Muscle layer of duodenum (tissue), 2 donors: ENCODE data around the gene LRRC19.
A peak's percentile ranks its signal among the peaks of the same experiment; 100 is the strongest.

Experiments used
- H3K27ac ChIP-seq: one replicate; pipeline ENCODE4 v1.7.0; 2013; ENCODE audit warnings: mild to moderate bottlenecking, low read length
- H3K27me3 ChIP-seq: one replicate; pipeline ENCODE4 v1.7.0; 2013; ENCODE audit warnings: low read depth, mild to moderate bottlenecking, control low read depth, low read length
- H3K36me3 ChIP-seq, 2 donors: one replicate each; pipeline ENCODE4 v1.7.0; 2013; ENCODE audit warnings: low read length in 2 of 2, control low read depth in 1 of 2, mild to moderate bottlenecking in 1 of 2; ENCODE audit not compliant: insufficient read depth in 2 of 2, control insufficient read depth in 1 of 2
- H3K4me1 ChIP-seq, 2 donors: one replicate each; pipeline ENCODE4 v1.7.0; 2013; ENCODE audit warnings: low read length in 2 of 2, mild to moderate bottlenecking in 2 of 2, control low read depth in 1 of 2, moderate library complexity in 1 of 2; ENCODE audit not compliant: insufficient read depth in 2 of 2, control insufficient read depth in 1 of 2
- H3K4me3 ChIP-seq, 2 donors: one replicate each; pipeline ENCODE4 v1.7.0; 2013; ENCODE audit warnings: low read length in 2 of 2, low read depth in 1 of 2, mild to moderate bottlenecking in 1 of 2
- H3K9me3 ChIP-seq, 2 donors: one replicate each; pipeline ENCODE4 v1.7.0; 2013; ENCODE audit warnings: low read length in 2 of 2, control low read depth in 1 of 2, mild to moderate bottlenecking in 1 of 2; ENCODE audit not compliant: control insufficient read depth in 1 of 2
- donor health status: healthy.

Gene LRRC19, protein sequence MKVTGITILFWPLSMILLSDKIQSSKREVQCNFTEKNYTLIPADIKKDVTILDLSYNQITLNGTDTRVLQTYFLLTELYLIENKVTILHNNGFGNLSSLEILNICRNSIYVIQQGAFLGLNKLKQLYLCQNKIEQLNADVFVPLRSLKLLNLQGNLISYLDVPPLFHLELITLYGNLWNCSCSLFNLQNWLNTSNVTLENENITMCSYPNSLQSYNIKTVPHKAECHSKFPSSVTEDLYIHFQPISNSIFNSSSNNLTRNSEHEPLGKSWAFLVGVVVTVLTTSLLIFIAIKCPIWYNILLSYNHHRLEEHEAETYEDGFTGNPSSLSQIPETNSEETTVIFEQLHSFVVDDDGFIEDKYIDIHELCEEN

DNA sequence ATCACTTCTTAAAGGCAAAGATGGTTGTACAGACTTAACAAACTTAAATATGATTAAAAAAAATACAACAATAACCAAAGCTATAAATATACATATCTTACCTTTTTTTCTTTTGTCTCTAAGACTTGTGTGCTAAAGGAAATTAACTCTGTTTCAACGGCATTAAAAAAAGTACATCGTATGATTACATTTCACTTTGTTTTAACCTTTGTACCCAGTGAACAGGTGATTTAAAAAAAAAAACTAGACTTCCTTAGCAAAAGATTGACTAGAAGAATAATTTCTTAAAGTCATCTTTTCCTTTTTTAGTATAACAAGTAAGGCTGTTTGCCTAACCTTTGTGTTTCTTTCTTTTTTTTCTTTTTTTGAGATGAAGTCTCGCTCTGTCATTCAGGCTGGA lies at the start of gene LRRC19:
Gene LRRC19, minus strand, starts transcription at position 182 of the 400 bp plus-strand sequence. CDS start 5,978 bp downstream, outside the sequence.
- Histone ChIP-seq H3K27ac (no peak within 1 kb of the TSS), H3K27me3 (no peaks in the 10 kb centered on the region), H3K4me1 (no peaks in the 10 kb centered on the region), H3K36me3 (peaks cover 0 to 4% of the 10 kb centered on the region in 2 donors), H3K4me3 (peak within 1 kb of the TSS in 1 of 2 donors; percentile 32), H3K9me3 (no peaks in the 10 kb centered on the region)

DNA sequence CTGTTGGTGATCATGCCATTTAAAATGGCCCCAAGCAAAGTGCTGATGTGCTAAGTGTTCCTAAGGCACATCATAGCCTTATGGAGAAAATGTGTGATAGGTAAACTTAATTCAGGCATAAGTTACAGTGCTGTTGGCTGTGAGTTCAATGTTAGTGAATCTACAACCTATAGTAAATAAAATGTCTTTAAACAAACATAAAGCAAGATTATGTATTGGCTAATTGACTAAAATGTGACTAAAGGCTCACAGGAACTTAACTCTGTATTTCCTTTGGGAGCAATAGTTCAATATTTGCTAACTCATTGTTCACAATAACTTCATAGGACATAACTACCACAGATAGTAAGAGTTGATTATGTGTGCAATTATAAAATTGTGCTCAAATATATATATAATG lies 49.4 kb upstream of the LRRC19 start:
- Histone ChIP-seq H3K27ac (no peak overlapping the region), H3K4me3 (no peak overlapping the region), H3K4me1 (no peaks in the 10 kb centered on the region), H3K27me3 (no peaks in the 10 kb centered on the region), H3K36me3 (peaks cover 0 to 10% of the 10 kb centered on the region in 2 donors), H3K9me3 (no peaks in the 10 kb centered on the region)

DNA sequence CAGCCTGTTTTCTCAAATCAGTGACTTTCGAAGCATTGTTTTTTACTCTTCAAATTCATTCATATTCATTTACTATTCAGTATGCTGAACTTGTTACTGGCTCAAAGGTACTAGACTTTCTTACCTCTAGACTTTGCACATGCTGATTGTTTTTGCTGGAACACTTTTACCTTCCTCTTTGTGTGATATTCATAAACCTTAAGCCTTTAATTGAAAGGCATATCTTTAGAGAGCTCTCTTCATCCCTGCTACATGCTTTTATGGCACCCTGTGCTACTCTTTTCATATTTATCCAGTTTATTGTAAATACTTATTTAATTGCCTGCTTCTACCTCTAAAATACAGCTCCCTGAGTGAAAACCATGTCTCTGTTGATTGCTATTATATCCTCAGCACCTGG lies 48.7 kb upstream of the LRRC19 start:
- Histone ChIP-seq H3K27ac (no peak overlapping the region), H3K4me3 (no peak overlapping the region), H3K4me1 (no peaks in the 10 kb centered on the region), H3K9me3 (no peaks in the 10 kb centered on the region), H3K27me3 (no peaks in the 10 kb centered on the region), H3K36me3 (peaks cover 4 to 10% of the 10 kb centered on the region in 2 donors)

DNA sequence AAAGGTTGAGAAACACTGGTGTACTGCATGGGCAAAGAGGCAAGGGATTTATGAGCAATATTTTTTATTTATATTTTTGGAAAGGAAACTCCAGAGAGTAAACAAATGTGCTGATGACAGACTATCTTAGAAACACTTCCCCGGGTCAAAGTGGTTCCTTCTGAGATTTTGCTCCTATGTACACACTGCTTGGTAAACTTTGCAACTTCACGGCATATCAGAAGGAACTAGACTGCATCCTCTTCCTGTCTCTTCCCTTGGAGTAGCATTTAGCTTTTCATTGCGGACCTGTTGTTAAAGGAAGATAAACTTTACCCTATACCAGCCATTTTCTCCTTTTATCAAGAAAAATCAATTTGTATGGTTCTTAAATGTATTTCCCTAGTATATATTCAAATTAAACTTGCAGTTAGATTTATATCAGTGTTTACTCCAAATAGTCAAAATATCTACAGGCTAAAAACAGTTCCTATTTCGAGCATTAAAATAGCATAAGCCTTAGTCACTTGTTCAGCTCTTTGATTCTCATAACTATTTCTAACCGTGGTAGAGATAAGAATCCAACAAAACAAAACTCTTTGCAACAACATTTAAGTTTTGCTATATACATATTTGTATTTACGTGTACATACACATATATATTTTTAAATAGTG lies 48.0 kb upstream of the LRRC19 start:
- no peaks in the 10 kb centered on the region for H3K4me1 ChIP-seq
- H3K27ac ChIP-seq = no peak overlapping the region
- H3K9me3 ChIP-seq = no peaks in the 10 kb centered on the region
- H3K4me3 ChIP-seq = no peak overlapping the region
- H3K36me3 ChIP-seq = peaks cover 6 to 10% of the 10 kb centered on the region in 2 donors
- no peaks in the 10 kb centered on the region for H3K27me3 ChIP-seq

DNA sequence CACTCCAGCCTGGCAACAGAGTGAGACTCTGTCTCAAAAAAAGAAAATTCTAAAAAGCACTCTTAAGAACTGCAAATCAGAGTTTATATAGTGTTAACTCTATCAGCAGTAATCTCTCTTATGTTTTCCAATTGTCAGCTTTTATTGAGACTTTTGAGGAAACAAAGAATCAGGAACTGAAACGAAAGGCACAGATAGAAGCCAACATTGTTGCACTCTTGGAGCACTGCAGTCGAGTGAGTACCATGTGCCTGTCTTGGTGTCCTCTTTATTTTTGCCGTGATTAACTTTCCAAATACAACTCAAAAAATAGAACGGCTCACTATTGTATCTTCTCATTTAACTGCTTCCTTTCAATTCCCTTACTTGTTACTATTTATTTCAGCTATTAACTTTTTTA lies 41.7 kb upstream of the LRRC19 start:
- H3K27ac ChIP-seq = no peak overlapping the region
- H3K4me1 ChIP-seq = no peaks in the 10 kb centered on the region
- no peaks in the 10 kb centered on the region for H3K27me3 ChIP-seq
- no peaks in the 10 kb centered on the region for H3K9me3 ChIP-seq
- H3K4me3 ChIP-seq = no peak overlapping the region
- peaks cover 6 to 9% of the 10 kb centered on the region in 2 donors for H3K36me3 ChIP-seq

DNA sequence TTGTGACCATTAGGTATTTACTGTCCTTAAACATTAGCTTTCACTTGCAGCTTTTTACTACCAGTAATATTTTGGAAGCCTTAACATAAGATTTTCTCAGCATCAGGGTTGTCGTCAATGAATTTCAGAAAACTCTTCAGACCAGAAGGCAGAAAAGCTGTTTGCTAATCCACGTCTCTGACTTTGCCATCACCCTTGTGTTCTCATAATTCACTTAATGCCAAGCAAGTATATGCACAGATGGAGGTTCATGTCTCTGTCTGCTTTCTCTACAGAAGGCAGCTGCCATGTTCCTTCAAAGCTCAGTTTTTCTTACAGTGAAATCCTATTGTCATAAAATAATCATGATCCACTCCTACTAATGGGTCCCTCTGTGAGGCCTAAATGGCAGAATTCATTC lies 37.7 kb upstream of the LRRC19 start:
- H3K4me3 ChIP-seq = no peak overlapping the region
- H3K36me3 ChIP-seq = peaks cover 0 to 9% of the 10 kb centered on the region in 2 donors
- no peaks in the 10 kb centered on the region for H3K27me3 ChIP-seq
- H3K4me1 ChIP-seq = no peaks in the 10 kb centered on the region
- H3K27ac ChIP-seq = no peak overlapping the region
- H3K9me3 ChIP-seq = no peaks in the 10 kb centered on the region

DNA sequence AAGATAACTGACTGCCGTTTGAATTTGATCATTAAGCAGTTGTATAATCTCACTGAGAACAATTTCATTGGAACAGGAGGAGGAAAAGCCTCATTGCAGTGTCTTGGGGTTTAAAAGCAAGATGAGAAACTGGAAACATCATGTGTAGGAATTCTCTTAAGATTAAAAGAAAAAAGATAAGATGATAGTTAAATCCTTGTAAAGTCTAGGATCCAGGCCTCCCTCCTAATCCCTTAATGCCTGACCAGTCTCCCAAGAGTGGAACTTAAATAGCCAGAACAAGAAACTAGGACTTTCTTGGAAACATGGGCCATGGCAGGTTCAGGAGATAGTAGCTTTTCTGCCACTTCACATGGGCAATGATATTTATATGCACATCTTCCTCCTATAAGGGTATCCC lies 37.0 kb upstream of the LRRC19 start:
- Histone ChIP-seq H3K4me3 (no peak overlapping the region), H3K36me3 (peaks cover 0 to 9% of the 10 kb centered on the region in 2 donors), H3K27ac (no peak overlapping the region)

DNA sequence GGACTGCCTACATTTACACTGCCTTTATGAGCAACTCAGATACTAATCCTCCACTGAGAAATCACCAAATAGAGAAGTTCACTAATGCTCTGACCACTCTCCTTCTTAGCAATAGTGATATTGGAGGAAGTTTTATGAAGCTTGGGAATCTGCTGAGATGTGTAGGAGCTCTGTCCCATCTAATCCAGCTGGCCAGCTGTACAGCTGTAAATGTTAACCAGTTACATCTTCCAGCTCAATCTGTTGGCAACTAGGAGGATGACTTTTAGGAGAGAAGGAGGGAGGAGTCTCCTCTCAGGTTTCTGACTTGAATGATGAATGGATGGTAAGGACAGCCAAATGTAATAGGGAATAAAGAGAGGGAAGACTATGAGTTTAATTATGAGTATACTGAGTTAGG lies 36.3 kb upstream of the LRRC19 start:
- no peaks in the 10 kb centered on the region for H3K9me3 ChIP-seq

More for the DNA sequence above, 37.0 kb upstream of the LRRC19 start:
- Histone ChIP-seq H3K27me3 (no peaks in the 10 kb centered on the region), H3K4me1 (no peaks in the 10 kb centered on the region), H3K9me3 (no peaks in the 10 kb centered on the region)

DNA sequence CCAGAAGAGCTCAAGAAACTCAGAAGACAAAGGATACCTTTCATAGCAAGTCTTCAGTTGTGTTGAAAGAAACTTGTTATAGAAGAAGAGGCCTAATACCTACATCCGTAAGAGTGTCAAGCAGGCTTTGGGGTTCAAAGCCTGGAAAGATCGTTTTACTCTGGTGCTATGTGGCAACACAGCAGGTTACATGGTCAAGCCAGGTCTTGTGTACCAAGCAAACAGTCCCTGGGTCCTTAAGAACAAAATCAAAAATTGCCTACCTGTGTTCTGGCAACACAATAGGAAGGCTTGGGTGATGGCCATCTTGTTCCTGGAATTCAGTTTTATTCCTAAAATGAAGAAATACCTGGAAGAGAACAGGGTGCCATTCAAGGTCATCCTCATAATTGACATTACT lies 32.0 kb upstream of the LRRC19 start:
- Histone ChIP-seq H3K27ac (no peak overlapping the region), H3K4me1 (no peaks in the 10 kb centered on the region), H3K9me3 (no peaks in the 10 kb centered on the region), H3K4me3 (no peak overlapping the region), H3K27me3 (no peaks in the 10 kb centered on the region), H3K36me3 (no peaks in the 10 kb centered on the region)

More for the DNA sequence above, 36.3 kb upstream of the LRRC19 start:
- H3K36me3 ChIP-seq = peaks cover 0 to 9% of the 10 kb centered on the region in 2 donors
- H3K27me3 ChIP-seq = no peaks in the 10 kb centered on the region
- no peak overlapping the region for H3K27ac ChIP-seq
- H3K4me3 ChIP-seq = no peak overlapping the region
- H3K4me1 ChIP-seq = no peaks in the 10 kb centered on the region

DNA sequence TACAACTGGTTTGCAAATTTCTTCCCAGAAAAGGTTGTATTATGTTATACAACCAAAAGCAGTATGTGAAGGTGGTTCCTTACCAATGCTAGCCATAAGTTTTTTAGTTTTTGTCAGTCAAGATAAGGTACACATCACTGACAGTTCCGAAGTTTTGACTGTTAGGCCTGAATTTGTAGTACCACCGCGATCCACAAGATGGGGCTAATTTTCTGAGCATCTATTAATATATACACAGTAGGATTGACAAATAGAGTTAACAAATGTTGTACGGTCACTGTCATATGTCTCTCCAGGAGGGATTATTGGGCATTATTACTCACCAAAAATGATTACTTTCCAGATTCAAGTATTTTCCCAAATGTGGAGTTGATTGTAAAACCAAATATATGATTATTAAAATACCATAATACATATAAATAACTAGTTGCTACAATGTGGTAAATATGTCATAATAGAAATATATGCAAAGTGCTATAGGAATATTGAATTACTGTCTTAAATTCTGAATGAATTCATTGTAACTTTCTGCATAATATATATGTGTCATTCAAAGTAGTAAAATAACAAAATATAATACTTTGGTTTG lies 28.4 kb upstream of the LRRC19 start:
- H3K4me3 ChIP-seq = no peak overlapping the region
- no peaks in the 10 kb centered on the region for H3K36me3 ChIP-seq
- H3K27me3 ChIP-seq = no peaks in the 10 kb centered on the region
- H3K9me3 ChIP-seq = no peaks in the 10 kb centered on the region
- H3K27ac ChIP-seq = no peak overlapping the region
- H3K4me1 ChIP-seq = no peaks in the 10 kb centered on the region

DNA sequence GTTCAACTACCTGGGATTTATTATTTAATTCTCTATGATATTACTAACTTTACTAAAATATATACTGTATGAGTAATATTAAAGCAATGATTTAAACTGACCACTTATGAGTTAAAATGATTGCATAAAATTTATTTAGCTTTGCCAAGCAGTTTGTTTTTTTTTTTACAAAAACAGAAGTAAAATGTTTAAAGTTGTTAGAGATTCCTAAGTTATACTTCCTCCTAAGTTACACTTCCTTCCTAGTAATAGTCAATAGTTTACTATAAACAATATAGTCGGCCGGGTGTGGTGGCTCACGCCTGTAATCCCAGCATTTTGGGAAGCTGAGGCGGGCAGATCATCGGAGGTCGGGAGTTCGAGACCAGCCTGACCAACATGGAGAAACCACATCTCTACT lies 23.7 kb upstream of the LRRC19 start:
- no peaks in the 10 kb centered on the region for H3K4me1 ChIP-seq

More for the DNA sequence above, 23.7 kb upstream of the LRRC19 start:
- no peak overlapping the region for H3K27ac ChIP-seq
- H3K4me3 ChIP-seq = no peak overlapping the region
- H3K36me3 ChIP-seq = peaks cover 0 to 5% of the 10 kb centered on the region in 2 donors
- no peaks in the 10 kb centered on the region for H3K27me3 ChIP-seq
- H3K9me3 ChIP-seq = no peaks in the 10 kb centered on the region
